ENCODE data around the gene FAM81A. TPM values are rescaled to one million over a fixed set of nuclear protein-coding genes. Genes with fewer than 3 reads are reported as not detected.
A peak's percentile ranks its signal among the peaks of the same experiment; 100 is the strongest.

Gene FAM81A
- total RNA-seq, 1 donor from 2014 or later, result 1.3 TPM

GRCh38 chr15:59439576-59439975, 1.6 kb downstream of the FAM81A start:
- ATAC-seq (no peak), DNase-seq (no peak)
- H3K4me3 ChIP-seq, result no peak overlapping the region

GRCh38 chr15:59443341-59444072, 5.5 kb downstream of the FAM81A start:
- Histone ChIP-seq H3K4me3 (no peak overlapping the region), H3K27me3 (no peaks in the 10 kb centered on the region), H3K9me3 (no peaks in the 10 kb centered on the region), H3K36me3 (no peaks in the 10 kb centered on the region), H3K4me1 (peaks cover 1% of the 10 kb centered on the region), H3K27ac (no peak overlapping the region)
- ATAC-seq, result no peak
- TF ChIP-seq CTCF (IDR thresholded peaks at IDR 0.05), result no peak
- intact Hi-C loops (cut with DNase I), result no loop called here
- DNase-seq, result no peak

More at GRCh38 chr15:59439576-59439975, 1.6 kb downstream of the FAM81A start:
- Histone ChIP-seq H3K27ac (no peak overlapping the region), H3K36me3 (no peaks in the 10 kb centered on the region), H3K9me3 (no peaks in the 10 kb centered on the region), H3K4me1 (peaks cover 12% of the 10 kb centered on the region), H3K27me3 (peaks cover 7% of the 10 kb centered on the region)
- TF ChIP-seq CTCF (IDR thresholded peaks at IDR 0.05), result no peak
- intact Hi-C loops (cut with DNase I), result no loop called here

GRCh38 chr15:59444081-59444835, 6.3 kb downstream of the FAM81A start:
- DNase-seq (no peak), ATAC-seq (no peak)
- Histone ChIP-seq H3K4me3 (no peak overlapping the region), H3K27ac (no peak overlapping the region), H3K4me1 (no peaks in the 10 kb centered on the region), H3K36me3 (no peaks in the 10 kb centered on the region), H3K9me3 (no peaks in the 10 kb centered on the region), H3K27me3 (no peaks in the 10 kb centered on the region)
- no peak for TF ChIP-seq CTCF (IDR thresholded peaks at IDR 0.05)
- intact Hi-C loops (cut with DNase I), result no loop called here

GRCh38 chr15:59444980-59445545, 7.1 kb downstream of the FAM81A start:
- no peak for DNase-seq
- Histone ChIP-seq H3K4me3 (peak overlapping the region; percentile 9), H3K9me3 (no peaks in the 10 kb centered on the region), H3K27ac (no peak overlapping the region), H3K4me1 (no peaks in the 10 kb centered on the region), H3K36me3 (no peaks in the 10 kb centered on the region), H3K27me3 (no peaks in the 10 kb centered on the region)
- intact Hi-C loops (cut with DNase I), result no loop called here
- no peak for ATAC-seq
- TF ChIP-seq CTCF (IDR thresholded peaks at IDR 0.05), result no peak

- intact Hi-C loops (cut with DNase I), result no loop called here
- no peaks in the 10 kb centered on the region for H3K36me3 ChIP-seq
- no peak for DNase-seq
- no peaks in the 10 kb centered on the region for H3K9me3 ChIP-seq
- H3K27me3 ChIP-seq, result no peaks in the 10 kb centered on the region
- H3K4me1 ChIP-seq, result no peaks in the 10 kb centered on the region
- ATAC-seq, result no peak
- H3K4me3 ChIP-seq, result no peak overlapping the region
- TF ChIP-seq CTCF (IDR thresholded peaks at IDR 0.05), result no peak
- H3K27ac ChIP-seq, result no peak overlapping the region
Measured at GRCh38 chr15:59446232-59446957, 8.4 kb downstream of the FAM81A start.
